RWPE1 (cell line): ENCODE measurements around the gene SCG5.

ENCODE experiments used
- CTCF ChIA-PET: fragments of 350-600 bp; sonication (Branson Sonifier 250); formaldehyde crosslinking; extraction: SDS; loops from one replicate; lab custom pipeline; 2021; lab: Yijun Ruan, JAX
- POLR2A ChIA-PET: fragments of 400-600 bp; formaldehyde crosslinking; extraction: SDS; loops from one replicate; lab custom pipeline; 2020; ENCODE audit warnings: antibody characterized with exemption; ENCODE audit not compliant: low non-redundant PET; lab: Yijun Ruan, JAX
- DNase-seq: peaks from one replicate; pipeline ENCODE4 v3.0.0; 2012; ENCODE audit warnings: low spot score
- H3K27ac ChIP-seq: fragments of 450-650 bp; 2 replicates; pipeline ENCODE4 v1.5.1; 2017
- TF ChIP-seq, protein P1 (sequence below): fragments of 450-650 bp; conservative IDR thresholded peaks from 2 replicates; pipeline ENCODE4 v1.5.1; 2017; ENCODE audit warnings: low read depth, mild to moderate bottlenecking

Gene SCG5

DNA sequence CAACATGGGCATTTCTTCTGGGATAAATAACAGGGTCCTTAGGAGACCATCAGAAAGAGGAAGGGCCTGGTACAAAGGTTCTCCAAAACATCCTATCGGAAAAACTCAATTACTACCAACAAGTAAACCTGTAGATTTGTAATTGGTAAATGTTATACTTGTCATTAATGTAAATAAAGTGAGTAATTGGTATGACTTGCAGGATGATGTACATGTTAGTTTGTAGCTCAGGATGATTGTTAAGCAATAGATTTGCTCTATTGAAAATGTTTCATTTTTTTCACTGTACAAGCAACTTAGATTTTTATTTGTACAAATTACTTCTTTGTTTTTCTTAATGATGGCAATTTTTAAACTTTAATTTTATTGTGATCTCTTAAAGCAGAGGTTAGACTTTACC lies 3.8 kb upstream of the SCG5 start:
- H3K27ac ChIP-seq, result no peak overlapping the region
- CTCF ChIA-PET, result no interaction called here
- POLR2A ChIA-PET, result no interaction called here
- DNase-seq, result no peak
- TF ChIP-seq, protein P1, sequence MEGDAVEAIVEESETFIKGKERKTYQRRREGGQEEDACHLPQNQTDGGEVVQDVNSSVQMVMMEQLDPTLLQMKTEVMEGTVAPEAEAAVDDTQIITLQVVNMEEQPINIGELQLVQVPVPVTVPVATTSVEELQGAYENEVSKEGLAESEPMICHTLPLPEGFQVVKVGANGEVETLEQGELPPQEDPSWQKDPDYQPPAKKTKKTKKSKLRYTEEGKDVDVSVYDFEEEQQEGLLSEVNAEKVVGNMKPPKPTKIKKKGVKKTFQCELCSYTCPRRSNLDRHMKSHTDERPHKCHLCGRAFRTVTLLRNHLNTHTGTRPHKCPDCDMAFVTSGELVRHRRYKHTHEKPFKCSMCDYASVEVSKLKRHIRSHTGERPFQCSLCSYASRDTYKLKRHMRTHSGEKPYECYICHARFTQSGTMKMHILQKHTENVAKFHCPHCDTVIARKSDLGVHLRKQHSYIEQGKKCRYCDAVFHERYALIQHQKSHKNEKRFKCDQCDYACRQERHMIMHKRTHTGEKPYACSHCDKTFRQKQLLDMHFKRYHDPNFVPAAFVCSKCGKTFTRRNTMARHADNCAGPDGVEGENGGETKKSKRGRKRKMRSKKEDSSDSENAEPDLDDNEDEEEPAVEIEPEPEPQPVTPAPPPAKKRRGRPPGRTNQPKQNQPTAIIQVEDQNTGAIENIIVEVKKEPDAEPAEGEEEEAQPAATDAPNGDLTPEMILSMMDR, result no peak

DNA sequence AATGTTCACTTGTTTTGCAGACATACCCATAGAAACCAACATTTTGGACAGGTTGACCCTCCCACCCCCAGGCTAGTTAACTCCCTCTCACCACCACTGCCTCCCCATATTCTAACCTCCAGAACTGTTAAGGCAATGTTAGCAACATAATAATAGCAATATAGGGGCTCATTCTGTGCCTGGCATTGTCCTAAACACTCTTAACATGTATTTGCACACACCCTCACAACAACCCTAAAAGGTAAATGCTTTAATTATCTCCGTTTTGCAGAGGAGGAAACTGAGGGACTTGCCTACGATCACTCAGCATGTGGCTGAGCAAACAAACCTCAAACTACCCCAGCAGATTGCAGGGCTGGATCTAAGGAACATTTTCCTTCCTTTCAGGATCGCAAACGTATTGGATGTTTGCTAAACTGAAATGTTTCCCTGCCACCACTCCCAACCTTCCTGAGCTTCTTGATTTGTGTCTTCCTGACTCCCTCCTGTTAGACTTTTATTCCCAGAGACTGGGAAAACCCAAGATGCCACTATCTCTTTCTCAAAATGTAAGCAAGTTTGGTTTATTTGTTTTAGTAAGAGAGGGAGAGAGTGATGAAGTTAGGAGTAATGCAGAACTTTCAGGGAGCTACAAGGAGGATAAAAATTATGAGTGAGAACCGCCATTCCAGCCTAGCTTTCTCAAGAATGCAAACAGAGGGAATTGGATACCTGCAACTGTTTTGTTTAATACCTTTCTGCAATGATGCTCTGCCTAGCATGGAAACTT lies 1.3 kb downstream of the SCG5 start:
- no peak overlapping the region for H3K27ac ChIP-seq
- TF ChIP-seq, protein P1, result no peak
- no peak for DNase-seq
- POLR2A ChIA-PET, result no interaction called here
- CTCF ChIA-PET, result no interaction called here

DNA sequence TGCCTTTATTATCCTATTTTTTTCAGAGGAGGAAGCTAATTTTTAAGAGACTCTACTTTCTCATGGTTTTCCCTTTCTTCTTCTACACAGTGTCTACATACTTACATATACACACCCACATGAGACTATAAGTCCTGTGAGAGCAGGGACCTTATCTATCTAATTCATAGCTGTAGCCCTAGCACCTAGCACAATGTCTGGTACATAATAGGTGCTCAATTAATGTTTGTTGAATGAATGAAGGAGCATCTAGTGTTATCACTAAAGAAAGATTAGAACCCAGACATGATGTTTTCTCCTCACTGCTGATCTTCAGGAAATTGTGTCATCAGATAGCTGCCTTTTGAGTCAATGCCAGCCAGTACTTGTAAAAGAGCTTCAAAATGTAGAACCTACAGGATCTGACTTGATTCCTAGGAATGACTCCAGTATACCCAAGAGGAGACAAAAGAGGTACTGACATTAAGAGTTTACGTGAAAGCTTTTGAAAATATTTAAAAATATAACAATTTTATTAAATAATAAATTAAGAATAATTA lies 2.5 kb downstream of the SCG5 start:
- POLR2A ChIA-PET, result no interaction called here
- TF ChIP-seq, protein P1, result no peak
- CTCF ChIA-PET, result interaction anchor here (0.6 to 0.9 kb wide), 2 partner anchors 11 to 1093 kb away, joined by 3 read pairs; no protein-coding TSS in a partner anchor
- no peak overlapping the region for H3K27ac ChIP-seq
- no peak for DNase-seq

DNA sequence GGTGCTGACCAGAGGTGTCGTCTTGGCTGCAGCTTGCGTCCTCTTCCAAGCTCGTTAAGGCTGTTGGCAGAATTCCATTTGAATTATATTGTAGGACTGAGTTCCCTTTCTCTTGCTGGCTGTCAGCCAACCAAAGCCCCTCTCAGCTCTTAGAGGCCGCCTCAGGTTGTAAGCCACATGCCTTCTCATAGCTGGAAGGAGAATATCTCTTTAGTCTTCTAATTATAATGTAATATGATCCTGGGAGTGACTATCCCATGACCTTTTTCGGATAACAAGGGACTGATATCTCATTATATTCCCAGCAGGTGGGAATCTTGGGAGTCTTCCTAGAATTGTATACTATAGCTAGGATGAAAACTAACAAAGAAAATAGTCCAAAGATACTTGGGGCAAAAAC lies 4.8 kb downstream of the SCG5 start:
- CTCF ChIA-PET, result no interaction called here

DNA sequence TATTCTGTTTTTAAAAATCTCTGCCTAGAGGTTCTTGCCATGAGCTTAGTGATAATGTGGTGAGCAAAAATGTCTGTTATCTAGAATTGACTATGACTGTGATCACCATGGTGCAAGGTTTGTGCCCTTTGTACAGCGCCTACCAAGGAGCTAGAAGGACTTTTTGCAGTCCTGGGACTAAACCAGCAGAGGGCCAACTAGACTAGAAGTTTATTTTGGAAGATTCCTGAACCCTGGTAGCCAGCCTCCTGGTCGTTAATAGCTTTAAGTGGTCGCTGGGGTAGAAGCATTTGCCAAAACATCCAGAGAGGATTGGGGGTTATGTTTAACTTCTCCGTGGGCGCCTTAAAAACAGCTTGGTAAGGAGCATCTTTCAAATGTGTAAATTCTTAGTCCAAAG lies 7.8 kb downstream of the SCG5 start:
- no peak overlapping the region for H3K27ac ChIP-seq
- CTCF ChIA-PET, result interaction anchor here (0.7 to 1.6 kb wide), 5 partner anchors 8 to 484 kb away, joined by 3 to 5 read pairs (median 4); no protein-coding TSS in a partner anchor
- no peak for DNase-seq
- TF ChIP-seq, protein P1, result no peak; the same call in 1 of the 2 replicates
- POLR2A ChIA-PET, result no interaction called here

More for the DNA sequence above, 4.8 kb downstream of the SCG5 start:
- H3K27ac ChIP-seq, result no peak overlapping the region
- no peak for DNase-seq
- POLR2A ChIA-PET, result no interaction called here
- TF ChIP-seq, protein P1, result no peak

DNA sequence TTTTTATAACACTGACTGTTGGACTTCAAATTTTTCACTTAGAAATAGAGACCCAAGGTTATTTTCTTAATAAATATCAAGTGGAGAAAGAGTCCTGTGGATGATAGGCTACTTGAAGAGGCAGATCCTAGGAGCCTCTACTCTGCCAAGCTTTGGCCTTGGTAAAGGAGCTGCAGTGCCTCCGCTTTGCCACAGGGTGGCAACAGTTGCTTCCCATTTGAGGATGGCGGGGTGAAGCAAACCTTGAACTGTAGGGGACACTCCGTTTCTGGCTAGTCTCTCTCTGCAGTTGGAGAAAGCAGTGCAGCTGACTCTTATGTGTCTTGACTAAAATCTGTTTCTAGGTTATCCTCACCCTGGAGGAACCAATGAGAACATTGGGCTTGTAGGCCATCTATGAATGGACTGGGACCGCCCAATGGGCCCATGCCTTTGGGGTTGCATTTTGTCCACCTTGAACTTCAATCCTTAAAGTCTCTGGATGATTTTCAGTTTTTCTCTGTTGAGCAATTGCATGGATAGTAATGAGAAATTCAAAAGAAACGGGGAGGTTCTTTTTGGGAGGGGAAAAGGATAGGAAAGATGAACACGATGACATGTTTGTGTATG lies 9.8 kb downstream of the SCG5 start:
- ChIA-PET CTCF (interaction anchor here (0.6 to 1.4 kb wide), 2 partner anchors 224 to 371 kb away, joined by 3 read pairs; no protein-coding TSS in a partner anchor), POLR2A (no interaction called here)
- H3K27ac ChIP-seq, result no peak overlapping the region
- TF ChIP-seq, protein P1, result peak; percentile 97
- peak; percentile 73 for DNase-seq
